Adrenal gland (tissue), 12 donors: ENCODE measurements around the gene CD247. TPM values are rescaled to one million over a fixed set of nuclear protein-coding genes. Genes with fewer than 3 reads are reported as not detected.

Experiments used
- DNase-seq, 7 donors: peaks; one replicate each; pipeline ENCODE4 v3.0.0-alpha.2; 2019 to 2020
- H3K27ac ChIP-seq, 5 donors: fragments of 200-600 bp; sonication (generic) in 4 of 5; 1 replicate in 3 of 5; 2 replicates in 2 of 5; pipeline versions ENCODE4 v1.5.1 to v1.8.0; 2016 to 2020; ENCODE audit warnings: mild to moderate bottlenecking in 1 of 5
- H3K27me3 ChIP-seq: fragments of 200-600 bp; 2 replicates; pipeline ENCODE4 v1.8.0; 2021
- H3K36me3 ChIP-seq, 2 donors: fragments of 200-600 bp; replicated peaks in 1 of 2; 1 replicate in 1 of 2; 2 replicates in 1 of 2; pipeline versions ENCODE4 v1.5.1 to v1.8.0; 2018 to 2022
- H3K4me1 ChIP-seq, 2 donors: fragments of 200-600 bp; replicated peaks in 1 of 2; 1 replicate in 1 of 2; 2 replicates in 1 of 2; pipeline versions ENCODE4 v1.5.1 to v1.8.0; 2018 to 2021
- H3K4me3 ChIP-seq, 4 donors: fragments of 200-600 bp; sonication (generic) in 3 of 4; one replicate each; pipeline ENCODE4 v1.5.1; 2016 to 2018
- H3K9me3 ChIP-seq, 3 donors: fragments of 200-600 bp; sonication (generic) in 1 of 3; replicated peaks in 1 of 3; 1 replicate in 2 of 3; 2 replicates in 1 of 3; pipeline versions ENCODE4 v1.5.1 to v1.8.0; 2016 to 2021
- POLR2A ChIP-seq, 2 donors: fragments of 450-650 bp; IDR thresholded peaks; one replicate each; pipeline ENCODE4 v1.6.1; 2017; ENCODE audit warnings: antibody characterized with exemption in 2 of 2, mild to moderate bottlenecking in 2 of 2, moderate library complexity in 1 of 2
- WGBS, 4 donors: extraction: QIAGEN DNeasy Blood & Tissue Kit in 2 of 4; methylation state at CpG; one replicate each; pipeline versions ENCODE4 v1.1.5 to v1.1.7; 2013 to 2017; 5-methylcytosine and 5-hydroxymethylcytosine counted together
- intact Hi-C, 2 donors: fragments of 100-400 bp; cut with DNase I; formaldehyde crosslinking; loops; one replicate each; pipeline versions ENCODE4 v1.14.1 to v1.15.0; 2022 to 2023
- polyA plus RNA-seq, 3 donors: library from polyadenylated mRNA; stranded (reverse); fragments of 200-250 nt in 2 of 3; fragments of 350-450 nt in 1 of 3; fragmentation: Illumina TruSeq in 1 of 3; extraction: RNeasy Lipid Tissue Mini Kit (QIAGEN cat#74804) in 1 of 3; gene quantifications; one replicate each; pipeline ENCODE4 v1.2.3, GENCODE V29; 2013 to 2014
- total RNA-seq, 9 donors: library from RNA; depleted of rRNA in 4 of 9; stranded (reverse); fragments of >200 nt in 4 of 9; fragments of 120-200 nt in 1 of 9; fragmentation: NEBNext Ultra II Directional in 1 of 9; extraction: Animal tissue kit (Norgen Biotek cat#: 25700) in 1 of 9; gene quantifications; one replicate each; pipeline versions ENCODE4 v1.1.0 to v1.2.4, GENCODE V29; 2013 to 2023
- TF ChIP-seq, protein P1 (sequence below), 6 experiments: fragments of 450-650 bp in 4 of 6; fragments of 200-600 bp in 2 of 6; sonication (generic) in 1 of 6; IDR thresholded peaks; 1 replicate in 5 of 6; 2 replicates in 1 of 6; pipeline versions ENCODE4 v1.5.1 to v1.8.0; 2016 to 2021; ENCODE audit warnings: antibody characterized with exemption in 6 of 6, mild to moderate bottlenecking in 2 of 6, moderate library complexity in 1 of 6
- donor health status: healthy with polysubstance abuse.
- donor health status: Bipolar disorder and iron deficiency.
- donor health status: DM: yes; HTN: yes; CAD: no.
- donor health status: DM: no; HTN: no; CAD: no.
- donor health status: DM: no; HTN: no; CAD: no.
- donor health status: DM: yes; HTN: yes; CAD: no.

Gene CD247
- total and polyA plus RNA-seq, 12 donors = 0.26 to 2.3 (median 1.2) TPM; not detected in 1

DNA sequence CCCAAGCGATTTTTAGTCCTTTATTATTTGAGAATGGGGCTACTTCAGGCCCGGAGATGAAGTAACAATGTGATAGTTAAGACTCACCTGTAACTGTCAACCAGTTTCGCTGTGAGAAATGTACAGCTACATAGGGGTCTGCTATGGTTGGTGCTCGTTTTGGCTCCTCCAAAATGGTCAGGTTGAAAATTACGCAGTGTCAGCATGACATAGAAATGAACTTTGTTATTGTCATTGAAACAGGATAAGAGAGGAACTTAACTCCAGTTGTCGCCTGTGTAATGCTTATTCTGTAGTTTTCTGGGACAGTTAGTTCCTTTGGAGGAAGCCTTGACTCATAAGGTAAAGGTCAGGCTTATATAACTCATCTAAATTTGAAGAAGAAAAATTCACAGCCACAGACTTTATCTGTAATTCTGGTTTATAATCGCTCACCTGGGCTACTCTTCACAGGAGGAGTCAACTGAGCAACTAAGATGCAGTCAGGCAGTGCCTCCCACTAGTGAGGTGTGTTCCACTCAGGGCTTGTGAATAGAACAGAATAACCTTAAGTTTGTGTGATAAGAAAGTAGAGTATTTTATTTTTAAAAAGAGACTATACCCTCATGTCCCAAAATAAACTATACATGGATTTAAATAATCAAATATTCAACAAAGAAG, 130.9 kb downstream of the CD247 start:
- Histone ChIP-seq H3K4me1 (peaks cover 0 to 9% of the 10 kb centered on the region in 2 donors), H3K27ac (peak overlapping the region in 2 of 5 donors; percentile 53 to 66), H3K36me3 (peaks cover 0 to 4% of the 10 kb centered on the region in 2 donors), H3K27me3 (no peaks in the 10 kb centered on the region), H3K4me3 (no peak overlapping the region), H3K9me3 (no peaks in the 10 kb centered on the region)
- DNase-seq = no peak
- WGBS, 4 donors = 63 to 72% (median 63%) methylated on average over 7 of the region's 7 CpGs
- intact Hi-C loops = no loop called here
- TF ChIP-seq, protein P1, sequence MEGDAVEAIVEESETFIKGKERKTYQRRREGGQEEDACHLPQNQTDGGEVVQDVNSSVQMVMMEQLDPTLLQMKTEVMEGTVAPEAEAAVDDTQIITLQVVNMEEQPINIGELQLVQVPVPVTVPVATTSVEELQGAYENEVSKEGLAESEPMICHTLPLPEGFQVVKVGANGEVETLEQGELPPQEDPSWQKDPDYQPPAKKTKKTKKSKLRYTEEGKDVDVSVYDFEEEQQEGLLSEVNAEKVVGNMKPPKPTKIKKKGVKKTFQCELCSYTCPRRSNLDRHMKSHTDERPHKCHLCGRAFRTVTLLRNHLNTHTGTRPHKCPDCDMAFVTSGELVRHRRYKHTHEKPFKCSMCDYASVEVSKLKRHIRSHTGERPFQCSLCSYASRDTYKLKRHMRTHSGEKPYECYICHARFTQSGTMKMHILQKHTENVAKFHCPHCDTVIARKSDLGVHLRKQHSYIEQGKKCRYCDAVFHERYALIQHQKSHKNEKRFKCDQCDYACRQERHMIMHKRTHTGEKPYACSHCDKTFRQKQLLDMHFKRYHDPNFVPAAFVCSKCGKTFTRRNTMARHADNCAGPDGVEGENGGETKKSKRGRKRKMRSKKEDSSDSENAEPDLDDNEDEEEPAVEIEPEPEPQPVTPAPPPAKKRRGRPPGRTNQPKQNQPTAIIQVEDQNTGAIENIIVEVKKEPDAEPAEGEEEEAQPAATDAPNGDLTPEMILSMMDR (IDR thresholded peaks at IDR 0.05) = no peak
- no peak for TF ChIP-seq POLR2A (IDR thresholded peaks at IDR 0.05)

Other genes with a start within 250 kb of the CD247 start
- 100 to 1,000 TPM; 108 to 605 (median 229) TPM for gene CREG1, start 35.2 kb upstream of the CD247 start, total RNA-seq
- 100 to 1,000 TPM in 1 of 3 donors, 10 to 100 TPM in 2; 69.8 to 267 (median 86.9) TPM for gene CREG1, start 35.2 kb upstream of the CD247 start, polyA plus RNA-seq
- 10 to 100 TPM in 6 of 9 donors, 1 to 10 TPM in 3; 5.1 to 15.4 (median 11.3) TPM for gene RCSD1, start 111.7 kb upstream of the CD247 start, total RNA-seq
- gene RCSD1, start 111.7 kb upstream of the CD247 start, polyA plus RNA-seq = 1 to 10 TPM; 3.3 to 8.8 (median 5.0) TPM
- gene MPZL1, start 203.5 kb upstream of the CD247 start, total RNA-seq = 100 to 1,000 TPM in 1 of 9 donors, 10 to 100 TPM in 8; 32.5 to 101 (median 64.1) TPM
- 10 to 100 TPM; 12.1 to 87.5 (median 20.6) TPM for gene MPZL1, start 203.5 kb upstream of the CD247 start, polyA plus RNA-seq